Measurements from ENCODE around the gene FPR1.

Gene FPR1

GRCh38 chr19:51751655-51752054 is at the start of gene FPR1:
TSS of gene FPR1 (minus strand) at chr19:51751878. CDS start at chr19:51746994, 4,884 bp downstream.
- DNase-seq (ENCODE audit: low spot score): no peak

DNA sequence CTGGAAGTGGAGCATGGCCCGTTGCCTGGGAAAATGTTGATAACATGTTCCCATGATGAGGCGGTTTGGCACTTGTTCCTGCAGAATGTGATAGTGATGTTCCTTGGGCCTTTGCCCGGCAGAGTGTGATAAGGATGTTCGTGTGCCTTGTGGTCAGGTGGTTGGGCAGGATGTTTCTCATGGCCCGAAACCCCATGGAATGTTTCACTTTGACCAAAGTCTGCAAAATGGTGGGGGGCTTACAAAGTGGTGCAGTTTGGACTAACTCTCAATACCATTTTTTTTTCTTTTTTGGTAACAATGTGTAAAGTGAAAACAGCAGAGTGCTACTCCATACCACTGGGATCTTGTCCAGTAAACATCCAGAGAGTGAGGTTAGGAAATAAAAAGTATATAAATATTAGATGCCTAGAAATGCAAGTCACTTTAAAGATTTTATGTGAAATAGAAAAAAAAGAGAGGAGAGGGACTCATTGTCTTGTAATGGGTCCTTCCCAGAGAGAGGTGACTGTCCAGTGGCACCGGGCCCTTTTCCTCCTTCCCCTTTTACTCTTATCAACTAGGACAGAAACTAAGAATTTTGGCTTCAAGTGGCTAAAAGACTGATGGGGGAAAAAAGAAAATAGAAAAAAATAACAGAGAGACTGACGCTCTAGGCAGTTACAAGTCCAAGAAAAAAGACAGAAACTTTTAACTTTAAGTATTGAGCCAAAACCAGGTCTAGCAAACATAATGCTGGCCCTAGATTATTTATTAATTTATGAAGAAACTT is 49.0 kb upstream of the FPR1 start:
- DNase-seq (ENCODE audit: low spot score): no peak

GRCh38 chr19:51799774-51800472 is 48.2 kb upstream of the FPR1 start:
- peak; percentile 21 for DNase-seq (ENCODE audit: low spot score)

GRCh38 chr19:51799034-51799773 is 47.5 kb upstream of the FPR1 start:
- DNase-seq (ENCODE audit: low spot score): peak; percentile 95

DNA sequence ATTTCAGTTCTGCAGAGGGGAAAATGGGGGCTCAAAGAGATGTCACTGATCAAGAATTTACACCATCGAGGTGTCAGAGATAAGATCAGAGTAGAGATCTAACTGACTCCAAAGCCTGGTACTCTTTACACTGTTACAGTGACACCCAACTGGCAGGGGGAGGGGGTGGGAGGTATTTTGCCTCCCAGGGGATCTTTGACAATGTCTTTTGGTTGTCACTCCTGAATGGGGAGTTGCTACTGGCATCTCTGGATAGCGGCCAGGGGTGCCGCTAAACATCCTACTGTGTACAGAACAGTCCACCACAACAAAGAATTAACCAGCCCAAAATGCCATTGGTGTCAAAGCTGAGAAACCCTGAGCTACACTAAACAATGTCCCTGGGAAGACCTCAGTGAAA is 46.4 kb upstream of the FPR1 start:
- DNase-seq (ENCODE audit: low spot score): no peak

DNA sequence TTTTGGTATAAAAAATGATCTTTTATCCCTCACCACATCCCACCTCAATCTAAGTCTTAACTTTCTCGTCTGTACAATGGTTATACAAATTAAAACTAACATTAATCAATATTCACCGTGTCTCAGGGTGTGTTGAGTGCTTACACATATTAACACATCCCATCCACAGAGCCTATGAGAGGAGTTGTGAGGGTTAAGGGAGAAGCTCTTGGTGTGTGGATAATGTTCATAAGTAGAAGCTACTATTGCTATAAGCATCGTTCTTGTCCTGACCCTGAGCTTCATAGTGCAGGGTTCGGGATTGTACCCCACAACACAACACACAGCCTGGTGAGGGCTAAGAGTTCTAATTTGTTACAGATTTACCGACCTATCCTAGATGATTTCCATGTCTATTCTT is 45.8 kb upstream of the FPR1 start:
- no peak for DNase-seq (ENCODE audit: low spot score)

- no peak for DNase-seq (ENCODE audit: low spot score)
These were observed 44.6 kb upstream of the FPR1 start for GRCh38 chr19:51796195-51796679.

DNA sequence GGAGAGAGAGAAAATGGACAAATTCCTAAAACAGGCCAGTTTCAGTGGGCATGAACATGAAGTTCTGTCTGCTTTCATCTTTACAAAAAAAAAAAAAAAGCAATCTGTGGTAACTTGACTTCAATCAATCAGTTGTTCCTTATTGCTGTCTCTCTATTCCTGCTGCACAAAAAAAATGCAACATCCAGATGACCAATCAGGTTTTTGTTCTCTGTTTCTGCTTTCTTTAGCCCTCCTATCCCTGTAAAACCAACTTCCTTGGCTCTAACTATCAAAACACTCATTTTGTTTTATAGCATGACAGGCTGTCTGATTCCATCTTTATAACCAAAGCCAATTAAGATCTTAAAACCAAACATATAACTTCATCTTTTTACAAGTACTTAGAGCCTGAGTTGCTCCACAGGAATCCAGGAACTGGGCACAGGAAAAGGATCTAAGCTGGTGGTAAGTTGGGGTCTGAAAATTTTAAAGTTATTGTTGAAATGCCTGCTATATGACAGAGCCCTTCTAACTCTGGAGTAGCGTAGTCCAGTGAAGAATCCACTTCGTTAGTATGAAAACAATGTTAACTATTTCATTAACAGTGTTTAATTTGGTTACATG is 43.3 kb upstream of the FPR1 start, which contains the start of gene FPR3:
FPR3 (plus strand) TSS at position 273 of the 606 bp plus-strand sequence. CDS start 28,592 bp downstream, outside the sequence.
- DNase-seq (ENCODE audit: low spot score): no peak

- DNase-seq (ENCODE audit: low spot score): no peak
These were observed 42.3 kb upstream of the FPR1 start for GRCh38 chr19:51793994-51794393.

DNA sequence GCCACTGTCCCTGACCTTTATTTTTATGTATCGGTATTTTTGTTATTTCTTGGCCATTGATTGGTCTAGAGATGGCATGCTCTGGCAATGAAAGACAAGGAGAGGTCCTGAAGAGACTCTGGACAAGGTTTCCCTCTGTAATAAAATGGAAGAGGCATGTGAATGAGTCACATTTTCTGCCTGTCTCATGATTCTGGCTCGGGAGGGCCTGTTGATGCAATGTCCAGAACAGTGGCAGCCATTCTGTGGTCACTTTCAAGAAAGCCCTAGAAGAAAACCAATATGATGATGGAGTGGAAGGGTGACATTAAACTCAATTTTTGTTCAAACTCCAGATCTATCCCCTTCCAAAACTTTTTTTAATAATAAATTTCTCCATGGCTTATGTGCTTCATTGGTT is 41.3 kb upstream of the FPR1 start:
- no peak for DNase-seq (ENCODE audit: low spot score)

DNA sequence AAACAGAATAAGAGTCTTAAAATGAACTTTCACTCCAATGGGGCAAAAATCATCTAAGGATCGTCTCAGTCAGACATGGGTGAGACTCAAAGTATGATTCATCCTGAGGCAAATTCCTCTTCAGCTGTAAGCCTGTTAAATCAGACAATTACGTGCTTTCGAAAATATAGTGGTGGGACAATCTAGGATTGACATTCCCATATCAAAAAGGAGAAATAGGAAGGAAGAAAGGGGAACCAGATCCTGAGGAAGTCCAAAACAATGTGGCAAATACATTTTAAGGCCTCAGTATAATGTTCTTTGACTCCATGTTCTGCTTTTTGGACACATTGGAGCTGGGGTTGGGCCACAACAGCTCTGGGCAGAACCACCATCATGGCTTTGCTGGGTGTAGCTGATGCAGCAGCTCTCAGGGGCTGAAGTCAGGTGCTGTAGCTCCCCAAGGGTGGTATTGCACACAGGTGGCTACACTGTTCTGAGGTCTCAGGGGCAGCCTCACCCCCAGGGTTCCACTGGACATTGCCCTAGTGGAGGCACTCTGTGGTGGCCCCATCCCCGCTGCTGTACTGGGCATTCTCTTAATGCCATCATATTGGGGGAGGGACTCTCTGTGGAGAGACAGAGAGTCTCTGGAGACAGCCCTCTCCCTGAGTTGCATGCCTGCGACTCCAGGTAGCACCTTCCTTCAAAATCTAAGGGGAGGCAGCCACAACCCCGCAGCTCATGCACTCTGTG is 37.5 kb upstream of the FPR1 start:
- no peak for DNase-seq (ENCODE audit: low spot score)

DNA sequence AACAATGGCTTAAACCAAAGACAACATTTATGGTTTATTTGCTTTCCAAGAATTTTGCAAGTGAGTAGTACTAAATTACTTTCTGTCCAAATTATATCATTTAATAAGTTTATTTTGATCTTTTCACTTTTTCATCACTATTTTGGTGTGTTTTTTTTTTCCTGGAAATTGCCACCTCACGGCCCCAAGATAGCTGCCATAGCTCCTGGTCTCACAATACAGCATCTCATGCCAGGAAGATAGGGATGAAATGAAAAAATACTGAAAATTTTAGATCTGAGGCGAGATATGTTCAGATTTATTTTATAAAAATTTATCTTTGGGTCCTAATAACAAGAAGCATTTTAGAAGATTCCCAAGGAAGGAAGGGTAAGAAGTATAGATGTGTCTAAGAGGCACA is 36.4 kb upstream of the FPR1 start:
- no peak for DNase-seq (ENCODE audit: low spot score)

GRCh38 chr19:51786646-51787494 is 35.2 kb upstream of the FPR1 start:
- no peak for DNase-seq (ENCODE audit: low spot score)

DNA sequence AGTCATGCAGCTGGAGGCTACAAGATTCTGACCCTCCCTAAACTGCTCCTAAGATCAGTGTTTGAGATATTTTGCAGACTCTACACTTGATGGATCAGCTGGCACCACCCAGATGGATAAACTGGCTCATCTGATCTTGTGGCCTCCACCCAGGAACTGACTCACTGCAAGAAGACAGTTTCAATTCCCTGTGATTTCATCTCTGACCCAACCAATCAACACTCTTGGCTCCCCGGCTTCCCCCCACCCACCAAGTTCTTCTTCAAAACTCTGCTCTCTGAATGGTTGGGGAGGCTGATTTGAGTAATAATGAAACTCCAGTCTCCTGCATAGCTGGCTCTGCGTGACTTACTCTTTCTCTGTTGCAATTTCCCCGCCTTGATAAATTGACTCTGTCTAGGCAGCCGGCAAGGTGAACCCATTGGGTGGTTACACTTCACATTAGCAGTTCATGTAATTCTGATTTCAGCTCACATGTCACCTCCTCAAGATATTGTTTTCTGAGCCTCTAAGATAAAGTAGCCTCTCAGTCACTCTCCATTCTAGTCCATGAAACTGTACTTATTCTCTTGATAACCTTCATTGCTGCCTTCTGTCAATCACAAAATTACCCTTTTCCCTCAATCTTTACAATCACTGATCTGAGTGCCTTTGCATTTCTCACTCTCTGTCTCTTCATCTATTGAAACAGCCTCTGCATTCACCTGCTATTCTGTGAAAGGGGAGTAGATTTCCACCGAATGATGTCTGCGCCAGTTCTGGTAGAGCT is 33.4 kb upstream of the FPR1 start:
- DNase-seq (ENCODE audit: low spot score): peak; percentile 39

- no peak for DNase-seq (ENCODE audit: low spot score)
These were observed 32.6 kb upstream of the FPR1 start for GRCh38 chr19:51784109-51784785.

- DNase-seq (ENCODE audit: low spot score): no peak
These were observed 31.7 kb upstream of the FPR1 start for GRCh38 chr19:51783372-51783771.

DNA sequence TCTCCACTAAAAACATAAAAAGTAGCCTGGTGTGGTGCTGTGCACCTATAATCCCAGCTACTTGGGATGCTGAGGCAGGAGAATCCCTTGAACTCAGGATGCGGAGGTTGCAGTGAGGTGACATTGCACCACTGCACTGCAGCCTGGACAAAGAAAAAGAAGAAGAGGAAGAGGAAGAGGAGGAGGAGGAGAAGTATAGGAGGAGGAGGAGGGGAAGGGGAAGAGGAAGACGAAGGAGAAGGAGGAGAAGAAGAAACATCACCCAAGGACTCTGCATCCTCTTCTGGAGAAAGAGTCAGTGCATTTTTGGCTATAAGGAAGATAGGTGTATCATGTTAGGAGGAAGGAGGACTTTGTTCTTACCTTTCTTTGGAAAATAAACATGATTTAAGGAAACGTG is 30.3 kb upstream of the FPR1 start:
- DNase-seq (ENCODE audit: low spot score): no peak

- no peak for DNase-seq (ENCODE audit: low spot score)
These were observed 28.6 kb upstream of the FPR1 start for GRCh38 chr19:51780270-51780669.

- DNase-seq (ENCODE audit: low spot score): no peak
These were observed 28.0 kb upstream of the FPR1 start for GRCh38 chr19:51779703-51780102.

Measured in AG20443 (cell line).